ENCODE data around the gene STRIP2.
"Not testable (repeated sequence)": the region's sequence is repeated elsewhere in the genome, so short reads cannot be mapped to it uniquely, and the experiment has no call there.

Gene STRIP2

GRCh38 chr7:129436335-129436923 is 2.2 kb downstream of the STRIP2 start:
- no peak for DNase-seq (ENCODE audit: low spot score)
- no peak for TF ChIP-seq CTCF (IDR thresholded peaks at IDR 0.05; ENCODE audit: extremely low read depth, missing control alignments)

- no peak for DNase-seq (ENCODE audit: low spot score)
- TF ChIP-seq CTCF (IDR thresholded peaks at IDR 0.05; ENCODE audit: extremely low read depth, missing control alignments), result no peak
Measured at GRCh38 chr7:129437190-129437589, 3.0 kb downstream of the STRIP2 start.

- no peak for TF ChIP-seq CTCF (IDR thresholded peaks at IDR 0.05; ENCODE audit: extremely low read depth, missing control alignments)
- DNase-seq (ENCODE audit: low spot score), result no peak
Measured at GRCh38 chr7:129438281-129438838, 4.1 kb downstream of the STRIP2 start.

GRCh38 chr7:129438839-129439651 is 4.8 kb downstream of the STRIP2 start:
- DNase-seq (ENCODE audit: low spot score), result no peak
- no peak for TF ChIP-seq CTCF (IDR thresholded peaks at IDR 0.05; ENCODE audit: extremely low read depth, missing control alignments)

GRCh38 chr7:129439963-129440625 is 5.9 kb downstream of the STRIP2 start:
- DNase-seq (ENCODE audit: low spot score), result no peak
- no peak for TF ChIP-seq CTCF (IDR thresholded peaks at IDR 0.05; ENCODE audit: extremely low read depth, missing control alignments)

- no peak for DNase-seq (ENCODE audit: low spot score)
- no peak for TF ChIP-seq CTCF (IDR thresholded peaks at IDR 0.05; ENCODE audit: extremely low read depth, missing control alignments)
Measured at GRCh38 chr7:129443612-129444011, 9.4 kb downstream of the STRIP2 start.

GRCh38 chr7:129444776-129445175 is 10.5 kb downstream of the STRIP2 start:
- DNase-seq (ENCODE audit: low spot score), result not testable (repeated sequence)

- not testable (repeated sequence) for DNase-seq (ENCODE audit: low spot score)
Measured at GRCh38 chr7:129446925-129447324, 12.7 kb downstream of the STRIP2 start.

- not testable (repeated sequence) for DNase-seq (ENCODE audit: low spot score)
Measured at GRCh38 chr7:129447445-129447844, 13.2 kb downstream of the STRIP2 start.

- DNase-seq (ENCODE audit: low spot score), result not testable (repeated sequence)
Measured at GRCh38 chr7:129448608-129449007, 14.4 kb downstream of the STRIP2 start.
